Endodermal cell (in vitro differentiated cells): ENCODE results near the gene POLRMT. TPM values are rescaled to one million over a fixed set of nuclear protein-coding genes. Genes with fewer than 3 reads are reported as not detected.

ENCODE experiments used
- DNase-seq: peaks from one replicate; pipeline ENCODE4 v3.0.0-alpha.2; 2017
- H3K27ac ChIP-seq: 2 replicates; pipeline ENCODE4 v1.5.1; 2013; ENCODE audit warnings: mild to moderate bottlenecking, low read depth, low read length, moderate library complexity
- H3K27me3 ChIP-seq: 2 replicates; pipeline ENCODE4 v1.6.1; 2013; ENCODE audit warnings: mild to moderate bottlenecking, low read length, moderate library complexity; ENCODE audit not compliant: insufficient read depth, control insufficient read depth, poor library complexity, severe bottlenecking
- H3K36me3 ChIP-seq: 2 replicates; pipeline ENCODE4 v1.7.0; 2013; ENCODE audit warnings: mild to moderate bottlenecking, low read length, moderate library complexity; ENCODE audit not compliant: control insufficient read depth, insufficient read depth
- H3K4me1 ChIP-seq: one replicate; pipeline ENCODE4 v1.7.0; 2013; ENCODE audit warnings: low read length; ENCODE audit not compliant: control insufficient read depth, insufficient read depth
- H3K4me3 ChIP-seq: 2 replicates; pipeline ENCODE4 v1.5.1; 2013; ENCODE audit warnings: mild to moderate bottlenecking, low read length, moderate library complexity
- H3K9ac ChIP-seq: 2 replicates; pipeline ENCODE4 v1.6.1; 2013; ENCODE audit warnings: mild to moderate bottlenecking, low read length, moderate library complexity; ENCODE audit not compliant: poor library complexity, severe bottlenecking; ENCODE audit errors: extremely low read depth
- H3K9me3 ChIP-seq: 2 replicates; pipeline ENCODE4 v1.6.1; 2013; ENCODE audit warnings: mild to moderate bottlenecking, low read length, moderate library complexity; ENCODE audit not compliant: control insufficient read depth
- H3K27ac Mint-ChIP-seq: 2 replicates; pipeline ENCODE4 v1.8.0; 2020; ENCODE audit warnings: mixed read lengths
- H3K27me3 Mint-ChIP-seq: 2 replicates; pipeline ENCODE4 v1.8.0; 2021; ENCODE audit warnings: mild to moderate bottlenecking, mixed read lengths; ENCODE audit not compliant: insufficient read depth
- H3K36me3 Mint-ChIP-seq: 2 replicates; pipeline ENCODE4 v1.8.0; 2020; ENCODE audit warnings: low read depth, mixed read lengths
- H3K4me1 Mint-ChIP-seq: 2 replicates; pipeline ENCODE4 v1.8.0; 2020; ENCODE audit warnings: mixed read lengths
- H3K4me3 Mint-ChIP-seq: 2 replicates; pipeline ENCODE4 v1.8.0; 2020; ENCODE audit warnings: mild to moderate bottlenecking, moderate library complexity, mixed read lengths
- H3K9me3 Mint-ChIP-seq: 2 replicates; pipeline ENCODE4 v1.8.0; 2020; ENCODE audit warnings: mild to moderate bottlenecking, mixed read lengths
- WGBS, 2 experiments: methylation state at CpG; one replicate each; pipeline versions ENCODE4 v1.1.5 to v1.1.7; 2013; ENCODE audit warnings: missing lambda C conversion rate in 2 of 2, mixed read lengths in 1 of 2; ENCODE audit not compliant: insufficient coverage in 1 of 2, insufficient read length in 1 of 2; 5-methylcytosine and 5-hydroxymethylcytosine counted together
- total RNA-seq, 2 donors: library from RNA; stranded (reverse); fragmentation: NEBNext Ultra II Directional in 1 of 2; extraction: Animal tissue kit (Norgen Biotek cat#: 25700) in 1 of 2; gene quantifications; 2 replicates in 1 of 2; 3 replicates in 1 of 2; pipeline ENCODE4 v1.2.1, GENCODE V29; 2021
- TF ChIP-seq, protein P1 (sequence below): fragments of 200-600 bp; sonication (generic); conservative IDR thresholded peaks from 2 replicates; pipeline ENCODE4 v1.5.0; 2021; ENCODE audit warnings: antibody characterized with exemption, mild to moderate bottlenecking

The POLRMT gene
- total RNA-seq, 2 donors from 2014 or later = 76.6 to 86.4 TPM

DNA sequence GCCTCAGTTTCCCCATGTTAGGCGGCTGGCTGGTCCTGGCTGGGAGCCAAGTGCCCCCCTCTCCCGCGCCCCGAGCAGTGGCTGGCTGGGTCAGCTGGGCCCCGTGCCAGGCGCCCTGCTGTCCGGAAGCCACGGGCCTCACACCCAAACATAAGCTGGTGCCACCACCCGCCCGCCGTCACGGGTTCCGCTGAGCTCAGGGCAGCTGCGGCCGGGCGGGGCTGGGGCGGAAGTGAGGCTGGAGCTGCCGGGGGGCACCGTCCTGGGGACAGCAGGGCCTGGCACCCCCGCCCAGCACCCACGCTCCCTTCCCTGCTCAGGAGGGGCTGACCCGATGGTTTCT, 24.4 kb downstream of the POLRMT start:
- Histone ChIP-seq H3K9me3 (no peaks in the 10 kb centered on the region), H3K27me3 (no peaks in the 10 kb centered on the region), H3K27ac (no peak overlapping the region), H3K9ac (no peak overlapping the region), H3K36me3 (no peaks in the 10 kb centered on the region), H3K4me1 (no peaks in the 10 kb centered on the region), H3K4me3 (no peak overlapping the region)
- Mint-ChIP-seq H3K27ac (no peak overlapping the region), H3K27me3 (no peaks in the 10 kb centered on the region), H3K36me3 (peaks cover 10% of the 10 kb centered on the region), H3K4me1 (no peaks in the 10 kb centered on the region), H3K9me3 (peaks cover 1% of the 10 kb centered on the region), H3K4me3 (no peak overlapping the region)
- no peak for DNase-seq
- 92 to 95% methylated on average over 14 to 22 of the region's 22 CpGs for WGBS, 2 experiments
- TF ChIP-seq, protein P1, sequence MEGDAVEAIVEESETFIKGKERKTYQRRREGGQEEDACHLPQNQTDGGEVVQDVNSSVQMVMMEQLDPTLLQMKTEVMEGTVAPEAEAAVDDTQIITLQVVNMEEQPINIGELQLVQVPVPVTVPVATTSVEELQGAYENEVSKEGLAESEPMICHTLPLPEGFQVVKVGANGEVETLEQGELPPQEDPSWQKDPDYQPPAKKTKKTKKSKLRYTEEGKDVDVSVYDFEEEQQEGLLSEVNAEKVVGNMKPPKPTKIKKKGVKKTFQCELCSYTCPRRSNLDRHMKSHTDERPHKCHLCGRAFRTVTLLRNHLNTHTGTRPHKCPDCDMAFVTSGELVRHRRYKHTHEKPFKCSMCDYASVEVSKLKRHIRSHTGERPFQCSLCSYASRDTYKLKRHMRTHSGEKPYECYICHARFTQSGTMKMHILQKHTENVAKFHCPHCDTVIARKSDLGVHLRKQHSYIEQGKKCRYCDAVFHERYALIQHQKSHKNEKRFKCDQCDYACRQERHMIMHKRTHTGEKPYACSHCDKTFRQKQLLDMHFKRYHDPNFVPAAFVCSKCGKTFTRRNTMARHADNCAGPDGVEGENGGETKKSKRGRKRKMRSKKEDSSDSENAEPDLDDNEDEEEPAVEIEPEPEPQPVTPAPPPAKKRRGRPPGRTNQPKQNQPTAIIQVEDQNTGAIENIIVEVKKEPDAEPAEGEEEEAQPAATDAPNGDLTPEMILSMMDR = no peak

DNA sequence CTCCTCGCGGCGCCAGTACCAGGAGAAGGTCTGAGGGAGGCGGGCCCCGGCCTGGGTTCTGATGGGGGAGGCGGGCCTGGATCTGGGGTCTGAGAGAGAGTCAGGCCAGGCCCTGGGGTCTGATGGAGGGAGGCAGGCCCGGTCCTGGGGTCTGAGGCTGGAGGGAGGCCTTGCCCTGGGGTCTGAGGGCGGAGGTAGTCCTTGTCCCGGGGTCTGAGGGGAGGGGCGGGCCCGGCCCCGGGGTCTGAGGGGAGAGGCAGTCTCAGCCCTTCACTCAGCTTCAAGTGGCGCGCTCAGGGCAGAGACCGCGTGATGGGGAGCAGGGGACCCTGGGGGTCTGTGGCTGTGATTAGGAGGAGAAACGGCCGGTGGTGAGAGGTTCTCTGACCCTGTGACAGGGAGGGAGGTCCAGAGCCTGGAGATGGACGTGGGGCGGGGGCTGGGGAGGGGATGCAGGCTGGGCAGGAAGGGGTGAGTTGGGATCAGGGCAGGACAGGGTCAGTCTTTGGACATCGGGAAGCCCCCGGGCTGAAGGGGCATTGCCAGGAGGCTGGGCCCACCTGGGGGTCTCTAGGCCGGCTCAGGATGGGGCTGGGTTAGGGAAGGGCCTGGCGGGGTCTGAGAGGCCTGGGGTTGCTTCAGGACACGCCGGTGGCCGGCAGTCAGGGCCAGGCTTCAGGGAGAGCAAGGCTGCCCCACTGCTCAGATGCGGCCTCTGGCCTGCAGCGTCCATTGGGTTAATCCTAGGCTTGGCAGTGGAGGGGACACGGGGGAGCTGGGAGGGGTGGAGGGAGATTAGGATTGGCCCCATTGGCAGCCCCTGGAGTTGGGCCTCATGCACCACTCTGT, 25.0 kb downstream of the POLRMT start:
- H3K9ac ChIP-seq = no peak overlapping the region
- H3K4me1 ChIP-seq = no peaks in the 10 kb centered on the region
- Mint-ChIP-seq H3K4me3 (no peak overlapping the region), H3K27ac (no peak overlapping the region), H3K9me3 (peaks cover 5% of the 10 kb centered on the region), H3K27me3 (no peaks in the 10 kb centered on the region), H3K36me3 (peaks cover 9% of the 10 kb centered on the region), H3K4me1 (no peaks in the 10 kb centered on the region)
- WGBS, 2 experiments = 92% methylated on average over 14 to 30 of the region's 30 CpGs
- H3K27me3 ChIP-seq = no peaks in the 10 kb centered on the region
- no peaks in the 10 kb centered on the region for H3K36me3 ChIP-seq
- no peak overlapping the region for H3K27ac ChIP-seq
- TF ChIP-seq, protein P1 = no peak
- H3K9me3 ChIP-seq = no peaks in the 10 kb centered on the region
- DNase-seq = no peak
- no peak overlapping the region for H3K4me3 ChIP-seq

DNA sequence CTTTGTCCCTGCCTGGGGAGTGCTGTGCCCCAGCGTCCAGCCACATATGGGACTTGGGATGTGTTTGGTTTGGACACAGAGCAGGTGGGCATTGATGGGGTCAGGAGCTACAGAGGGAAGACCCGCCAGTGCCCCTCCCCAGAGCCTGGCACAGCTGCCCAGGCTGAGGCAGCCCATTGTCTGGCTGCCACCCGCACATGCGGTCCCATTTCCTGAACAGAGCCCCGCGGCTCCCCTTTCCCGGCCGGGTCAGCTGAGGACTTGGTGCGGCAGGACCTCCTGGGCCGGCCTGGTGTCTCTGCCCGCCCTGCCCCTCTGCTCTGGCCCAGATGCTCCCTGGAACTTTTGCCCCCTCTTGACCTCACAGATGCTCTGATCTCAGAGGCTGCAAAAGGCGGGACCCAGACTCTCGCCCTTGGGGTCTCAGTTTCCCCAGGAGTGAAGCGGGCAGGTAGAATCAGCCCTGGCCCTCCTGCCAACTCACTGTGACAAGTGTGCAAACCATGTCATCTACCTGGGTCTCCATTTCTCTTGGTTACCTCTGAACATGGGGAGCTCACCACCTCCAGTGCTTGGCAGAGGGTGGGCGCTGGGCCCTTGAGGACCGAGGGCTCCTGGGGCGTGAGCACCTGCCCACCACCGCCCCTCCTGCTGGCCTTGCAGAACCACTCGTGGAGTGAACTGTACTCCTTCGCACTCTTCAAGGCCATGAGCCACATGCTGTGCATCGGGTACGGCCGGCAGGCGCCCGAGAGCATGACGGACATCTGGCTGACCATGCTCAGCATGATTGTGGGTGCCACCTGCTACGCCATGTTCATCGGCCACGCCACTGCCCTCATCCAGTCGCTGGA, 25.8 kb downstream of the POLRMT start:
- no peaks in the 10 kb centered on the region for H3K27me3 ChIP-seq
- H3K4me1 ChIP-seq = no peaks in the 10 kb centered on the region
- H3K36me3 Mint-ChIP-seq = peaks cover 2% of the 10 kb centered on the region
- H3K36me3 ChIP-seq = no peaks in the 10 kb centered on the region
- H3K4me3 ChIP-seq = no peak overlapping the region
- TF ChIP-seq, protein P1 = no peak
- no peak overlapping the region for H3K27ac ChIP-seq
- no peak overlapping the region for H3K27ac Mint-ChIP-seq
- H3K27me3 Mint-ChIP-seq = no peaks in the 10 kb centered on the region
- no peak overlapping the region for H3K4me3 Mint-ChIP-seq
- 94 to 96% methylated on average over 20 to 30 of the region's 30 CpGs for WGBS, 2 experiments
- H3K4me1 Mint-ChIP-seq = no peaks in the 10 kb centered on the region
- DNase-seq = no peak
- no peak overlapping the region for H3K9ac ChIP-seq
- H3K9me3 ChIP-seq = no peaks in the 10 kb centered on the region
- H3K9me3 Mint-ChIP-seq = peaks cover 6% of the 10 kb centered on the region
